Stimulated activated memory B cell treated with anti-CD40 and anti-IgM and Interleukin-4, amounts not matched to agents 10 μg/mL and 1 μg/mL and 100 μg/mL, for 72 hours (primary cell): ENCODE measurements around the gene CREG1.

Experiments used
- ATAC-seq: fragments of 150-1000 bp; cut with Tn5 transposase; 2 replicates; pipeline ENCODE4 v1.10.0; 2021
- H3K27ac Mint-ChIP-seq: one replicate; pipeline ENCODE4 v1.8.0; 2022; ENCODE audit warnings: mild to moderate bottlenecking, mixed read lengths
- H3K27me3 Mint-ChIP-seq: one replicate; pipeline ENCODE4 v1.8.0; 2022; ENCODE audit warnings: mixed read lengths
- H3K36me3 Mint-ChIP-seq: one replicate; pipeline ENCODE4 v1.8.0; 2022; ENCODE audit warnings: mixed read lengths
- H3K4me1 Mint-ChIP-seq: one replicate; pipeline ENCODE4 v1.8.0; 2022; ENCODE audit warnings: mixed read lengths
- H3K4me3 Mint-ChIP-seq: one replicate; pipeline ENCODE4 v1.8.0; 2022; ENCODE audit warnings: mild to moderate bottlenecking, moderate library complexity, mixed read lengths
- H3K9me3 Mint-ChIP-seq: one replicate; pipeline ENCODE4 v1.8.0; 2022; ENCODE audit warnings: mixed read lengths

CREG1 gene

DNA sequence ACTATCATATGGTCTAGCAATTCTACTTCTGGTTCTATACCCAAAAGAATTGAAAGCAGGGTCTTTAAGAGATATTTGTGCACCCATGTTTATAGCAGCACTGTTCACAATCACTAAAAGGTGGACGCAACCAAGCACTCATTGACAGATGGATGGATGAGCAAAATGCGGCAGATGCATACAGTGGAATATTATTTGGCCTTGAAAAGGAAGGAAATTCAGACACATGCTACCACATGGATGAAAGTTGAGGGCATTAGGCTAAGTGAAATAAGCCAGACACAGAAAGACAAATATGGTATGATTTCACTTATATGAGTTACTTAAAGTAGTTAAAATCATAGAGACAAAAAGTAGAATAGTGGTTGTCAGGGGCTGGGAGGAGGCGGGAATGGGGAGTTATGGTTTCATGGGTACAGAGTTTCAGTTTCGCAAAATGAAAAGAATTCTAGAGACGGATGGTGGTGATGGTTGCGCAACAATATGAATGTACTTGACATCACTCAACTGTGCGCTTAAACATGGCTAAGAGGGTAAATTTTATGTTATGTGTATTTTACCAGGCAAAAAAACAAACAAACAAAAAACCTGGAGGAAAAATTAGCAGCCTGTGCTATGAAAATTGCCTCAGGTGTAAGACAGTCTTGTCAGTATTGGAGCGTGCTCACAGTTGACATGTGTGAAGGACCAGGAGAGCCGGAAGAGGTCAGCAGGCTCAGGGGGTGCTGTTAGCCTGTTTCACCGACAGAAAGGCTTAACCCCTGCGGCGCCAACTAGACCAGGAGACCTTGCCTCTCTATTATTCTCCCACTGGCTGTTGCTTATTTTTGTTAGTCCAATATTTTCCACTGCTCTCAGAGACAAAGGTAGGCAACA lies 61.7 kb downstream of the CREG1 start:
- H3K27ac Mint-ChIP-seq = no peak overlapping the region
- H3K9me3 Mint-ChIP-seq = no peaks in the 10 kb centered on the region
- no peak overlapping the region for H3K4me3 Mint-ChIP-seq

More for the DNA sequence above, 61.7 kb downstream of the CREG1 start:
- Mint-ChIP-seq H3K27me3 (peaks cover 51% of the 10 kb centered on the region), H3K4me1 (no peaks in the 10 kb centered on the region), H3K36me3 (no peaks in the 10 kb centered on the region)
- no peak for ATAC-seq
